ENCODE results near the gene TENT4B.

- no peak for TF ChIP-seq EZH2 (IDR thresholded peaks at IDR 0.05; ENCODE audit: borderline replicate concordance)
- no peak for TF ChIP-seq CTCF (IDR thresholded peaks at IDR 0.05; ENCODE audit: poor library complexity)
Observed at GRCh38 chr16:50265260-50265659, 112.2 kb downstream of the TENT4B start.

All from hepatocyte (in vitro differentiated cells).